Measurements from ENCODE around the gene GOLGA6C.
"Not testable (repeated sequence)": the region's sequence is repeated elsewhere in the genome, so short reads cannot be mapped to it uniquely, and the experiment has no call there.

Gene GOLGA6C

GRCh38 chr15:75258034-75258433, at the start of gene GOLGA6C:
GOLGA6C (plus strand) TSS chr15:75258334; CDS start chr15:75258599, 265 bp downstream.
- DNase-seq (ENCODE audit: low read depth); H3K4me3 ChIP-seq (ENCODE audit: low read depth, low read length): not testable (repeated sequence)

DNA sequence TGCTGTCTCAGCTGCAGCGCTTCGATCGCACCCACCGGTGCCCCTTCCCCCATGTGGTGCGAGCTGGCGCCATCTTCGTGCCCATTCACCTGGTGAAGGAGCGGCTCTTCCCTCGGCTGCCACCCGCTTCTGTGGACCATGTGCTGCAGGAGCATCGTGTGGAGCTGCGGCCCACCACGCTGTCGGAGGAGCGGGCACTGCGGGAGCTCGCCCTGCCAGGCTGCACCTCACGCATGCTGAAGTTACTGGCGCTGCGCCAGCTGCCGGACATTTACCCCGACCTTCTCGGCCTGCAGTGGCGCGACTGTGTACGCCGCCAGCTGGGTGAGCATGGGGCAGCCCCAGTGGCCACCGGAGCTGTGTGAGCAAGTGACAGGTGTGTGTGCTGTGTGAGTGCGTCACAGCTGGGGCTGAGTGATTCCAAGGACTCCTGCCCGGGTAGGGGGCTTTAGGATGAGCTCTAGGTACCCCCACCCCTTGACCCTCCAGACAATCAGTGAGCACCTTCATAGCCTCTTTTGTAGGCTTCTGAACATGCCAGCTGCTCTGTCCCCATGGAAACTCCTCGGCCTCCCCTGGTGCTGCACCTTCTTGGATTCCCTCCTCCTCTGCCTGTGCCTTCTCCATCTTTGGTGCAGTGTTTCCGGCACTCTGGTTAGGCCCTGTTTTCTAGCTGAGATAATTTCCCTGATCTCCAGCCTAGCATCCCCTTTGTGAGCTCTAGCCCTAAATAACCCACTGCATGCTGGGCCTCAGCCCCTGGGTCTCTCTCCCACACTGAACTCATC, 49.4 kb upstream of the GOLGA6C start:
- no peak for DNase-seq (ENCODE audit: low read depth)
- no peak overlapping the region for H3K4me3 ChIP-seq (ENCODE audit: low read depth, low read length)

DNA sequence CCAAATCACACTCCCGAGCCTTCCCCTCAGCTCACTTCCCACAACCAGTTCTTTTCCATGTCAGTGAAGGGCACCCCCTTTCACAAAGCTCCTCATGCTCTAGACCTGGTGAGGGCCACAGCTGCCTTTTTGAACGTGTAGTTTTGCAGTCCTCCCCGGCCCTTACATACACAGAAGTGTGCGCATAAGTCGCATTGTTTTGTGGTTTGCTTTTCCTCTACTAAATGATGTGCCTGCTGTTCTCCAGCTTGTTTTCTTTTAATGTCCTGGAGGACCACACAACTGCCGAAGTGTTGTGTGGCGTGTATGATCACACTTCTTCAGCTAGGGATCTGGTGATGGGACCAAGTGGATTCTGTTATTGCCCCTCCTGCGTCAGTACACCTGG, 48.9 kb upstream of the GOLGA6C start:
- DNase-seq (ENCODE audit: low read depth), result no peak
- no peak overlapping the region for H3K4me3 ChIP-seq (ENCODE audit: low read depth, low read length)

- no peak for DNase-seq (ENCODE audit: low read depth)
- no peak overlapping the region for H3K4me3 ChIP-seq (ENCODE audit: low read depth, low read length)
Measured at GRCh38 chr15:75210811-75211230, 47.3 kb upstream of the GOLGA6C start.

- DNase-seq (ENCODE audit: low read depth), result no peak
- H3K4me3 ChIP-seq (ENCODE audit: low read depth, low read length), result no peak overlapping the region
Measured at GRCh38 chr15:75211436-75212199, 46.5 kb upstream of the GOLGA6C start.

GRCh38 chr15:75212200-75212858, 45.8 kb upstream of the GOLGA6C start:
- H3K4me3 ChIP-seq (ENCODE audit: low read depth, low read length), result no peak overlapping the region

DNA sequence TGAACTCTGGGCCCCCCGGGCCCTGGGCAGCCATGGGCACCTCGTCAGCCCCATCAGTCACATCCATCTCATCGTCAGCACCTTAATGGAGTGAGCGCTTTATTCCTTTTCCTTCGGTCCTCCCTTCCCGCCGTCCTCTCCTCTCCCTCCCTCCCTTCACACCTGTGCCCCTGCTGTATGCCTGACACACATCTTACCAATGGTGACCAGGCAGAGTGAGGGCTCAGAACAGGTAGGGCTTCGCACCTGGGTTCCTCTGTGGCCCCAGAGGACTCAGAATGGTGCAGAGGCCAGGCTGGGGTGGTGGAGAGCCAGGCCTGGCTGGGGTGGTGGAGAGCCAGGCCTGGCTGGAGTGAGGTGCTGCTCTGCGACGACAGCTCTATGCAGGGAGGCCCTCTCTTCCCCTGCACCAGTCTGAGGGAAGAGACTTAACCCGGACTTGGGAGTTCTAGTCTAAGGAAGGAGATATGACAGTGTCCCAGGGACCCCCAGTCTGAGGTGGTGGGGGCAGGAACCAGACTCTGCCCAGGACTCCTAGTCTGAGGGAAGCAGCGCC, 44.8 kb upstream of the GOLGA6C start:
- DNase-seq (ENCODE audit: low read depth), result no peak
- no peak overlapping the region for H3K4me3 ChIP-seq (ENCODE audit: low read depth, low read length)

More at GRCh38 chr15:75212200-75212858, 45.8 kb upstream of the GOLGA6C start:
- no peak for DNase-seq (ENCODE audit: low read depth)

DNA sequence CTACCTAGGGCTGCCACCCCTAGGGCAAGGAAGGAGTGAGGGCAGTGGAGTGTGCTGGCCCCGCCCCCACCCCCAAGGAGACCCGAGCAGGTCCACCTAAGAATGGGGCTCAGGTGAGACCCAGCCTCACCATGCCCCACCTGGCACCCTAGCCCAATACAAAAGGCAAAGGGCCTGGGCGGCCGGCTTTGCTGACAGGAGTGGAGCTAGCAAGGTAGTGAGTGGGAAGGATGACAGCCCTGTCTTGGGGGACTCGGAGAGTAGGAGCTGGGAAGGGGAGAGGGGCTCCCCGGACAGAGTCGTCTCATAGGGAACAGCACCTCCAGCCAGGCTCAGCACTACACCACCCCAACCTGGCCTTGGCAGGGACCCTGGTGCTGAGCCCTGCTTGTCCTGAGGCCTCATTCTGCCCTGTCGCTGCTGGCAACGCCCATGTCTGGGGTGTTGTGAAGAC, 44.3 kb upstream of the GOLGA6C start:
- no peak for DNase-seq (ENCODE audit: low read depth)
- no peak overlapping the region for H3K4me3 ChIP-seq (ENCODE audit: low read depth, low read length)

GRCh38 chr15:75214293-75215096, 43.6 kb upstream of the GOLGA6C start:
- DNase-seq (ENCODE audit: low read depth), result no peak
- no peak overlapping the region for H3K4me3 ChIP-seq (ENCODE audit: low read depth, low read length)

DNA sequence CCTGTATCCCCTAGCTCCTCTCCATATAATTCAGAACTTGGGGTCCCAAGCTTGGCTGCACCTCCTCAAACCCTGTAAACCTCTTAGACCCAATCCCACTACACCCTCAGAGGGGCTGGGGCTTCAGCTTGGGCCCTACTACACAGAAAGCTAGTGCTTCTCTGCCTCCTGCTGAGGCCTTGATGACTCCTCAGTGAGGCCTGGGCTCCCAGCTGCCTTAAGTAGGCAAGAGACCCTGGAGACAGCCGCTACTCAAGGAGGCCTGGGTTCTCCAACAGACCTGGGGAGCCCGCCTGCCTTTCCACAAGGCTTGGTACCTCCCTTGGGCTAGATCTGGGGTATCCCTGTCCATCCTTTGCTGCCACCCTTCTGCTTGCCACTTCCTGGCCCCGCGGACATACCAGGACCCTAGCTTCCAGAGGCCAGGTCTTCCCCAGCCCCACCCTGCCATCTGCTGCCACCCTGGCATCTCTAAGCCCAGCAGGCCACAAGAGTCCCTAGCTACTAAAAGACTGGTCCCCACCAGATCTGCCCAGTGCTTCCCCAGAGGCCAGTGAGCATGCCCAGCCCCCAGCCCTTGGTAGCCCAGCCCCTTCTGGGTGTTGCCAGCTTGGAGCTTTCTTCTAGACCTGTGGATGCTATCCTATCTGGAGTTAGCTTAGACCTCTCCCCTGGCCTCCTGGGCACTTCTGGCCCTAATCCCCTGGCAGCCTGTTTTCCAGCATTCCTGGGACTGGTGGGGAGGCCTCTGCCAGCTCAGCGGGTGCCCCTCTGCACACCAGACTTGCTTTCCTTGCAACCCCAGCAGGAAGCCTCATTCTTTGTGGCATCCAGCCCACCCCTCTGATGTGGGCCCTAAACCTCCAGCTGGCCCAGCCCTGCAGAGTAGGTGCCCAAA, 42.8 kb upstream of the GOLGA6C start:
- H3K4me3 ChIP-seq (ENCODE audit: low read depth, low read length), result no peak overlapping the region
- DNase-seq (ENCODE audit: low read depth), result no peak

DNA sequence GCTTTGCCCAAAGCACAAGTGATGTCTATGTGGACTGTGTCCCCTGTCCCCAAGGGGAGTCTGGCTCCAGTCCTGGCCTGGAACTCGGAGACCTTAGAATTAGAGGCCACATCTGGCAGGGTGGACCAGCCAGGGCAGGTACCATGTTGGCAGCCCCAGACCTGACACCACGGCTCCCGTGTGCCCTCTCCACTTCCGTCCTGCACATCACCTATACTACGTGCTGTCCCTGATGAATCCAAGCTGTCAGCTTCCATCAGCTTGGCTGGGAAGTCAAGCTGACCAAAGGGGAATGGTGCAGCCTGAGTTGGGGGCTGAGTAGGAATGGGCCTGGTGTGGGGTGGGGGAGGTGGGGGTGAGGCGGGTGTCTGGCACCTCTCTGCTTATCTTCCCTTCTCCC, 41.1 kb upstream of the GOLGA6C start:
- no peak overlapping the region for H3K4me3 ChIP-seq (ENCODE audit: low read depth, low read length)
- no peak for DNase-seq (ENCODE audit: low read depth)

GRCh38 chr15:75217574-75217973, 40.6 kb upstream of the GOLGA6C start:
- H3K4me3 ChIP-seq (ENCODE audit: low read depth, low read length); DNase-seq (ENCODE audit: low read depth): not testable (repeated sequence)

DNA sequence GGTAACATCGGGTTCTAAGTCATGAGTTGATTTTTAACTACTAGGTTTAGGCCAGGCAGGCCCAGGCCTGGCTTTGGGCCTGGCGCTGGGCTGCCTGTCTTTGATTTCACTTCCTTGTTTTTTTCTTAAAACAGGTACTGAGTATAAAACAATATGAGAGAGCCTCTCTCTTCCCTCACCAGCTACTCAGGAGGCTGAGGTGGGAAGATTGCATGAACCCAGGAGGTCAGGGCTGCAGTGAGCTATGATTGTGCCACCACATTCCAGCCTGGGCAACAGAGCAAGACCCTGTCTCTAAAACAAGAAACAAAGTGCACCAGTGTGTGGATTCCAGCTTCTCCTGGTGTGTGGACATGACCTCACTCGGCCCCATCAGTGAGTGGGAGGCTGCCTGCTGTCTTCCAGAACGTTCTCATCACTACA, 38.6 kb upstream of the GOLGA6C start:
- not testable (repeated sequence) for DNase-seq (ENCODE audit: low read depth); H3K4me3 ChIP-seq (ENCODE audit: low read depth, low read length)

GRCh38 chr15:75223688-75224087, 34.4 kb upstream of the GOLGA6C start:
- no peak overlapping the region for H3K4me3 ChIP-seq (ENCODE audit: low read depth, low read length)
- DNase-seq (ENCODE audit: low read depth), result no peak

DNA sequence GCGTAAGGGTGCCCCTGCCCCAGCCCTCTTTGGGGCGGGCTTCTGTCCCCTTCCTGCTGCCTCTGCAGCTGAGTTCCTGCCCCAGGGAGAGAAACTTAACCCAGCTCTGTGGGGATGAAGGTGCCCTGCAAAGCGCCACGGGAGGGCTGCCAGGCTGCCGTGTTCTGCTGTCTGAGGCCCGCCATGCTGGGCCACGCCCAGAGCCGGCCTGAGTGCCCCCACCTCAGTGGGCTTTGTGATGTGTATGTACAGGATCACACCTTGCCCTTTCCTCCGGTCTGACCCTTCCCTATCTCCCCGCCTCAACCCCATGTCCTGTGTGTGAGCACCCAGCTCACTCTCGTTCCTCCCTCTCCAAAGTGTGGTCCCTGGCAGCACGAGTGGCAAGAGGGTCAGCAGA, 33.9 kb upstream of the GOLGA6C start:
- H3K4me3 ChIP-seq (ENCODE audit: low read depth, low read length), result no peak overlapping the region
- no peak for DNase-seq (ENCODE audit: low read depth)

- not testable (repeated sequence) for DNase-seq (ENCODE audit: low read depth); H3K4me3 ChIP-seq (ENCODE audit: low read depth, low read length)
Measured at GRCh38 chr15:75225102-75225836, 32.9 kb upstream of the GOLGA6C start.

DNA sequence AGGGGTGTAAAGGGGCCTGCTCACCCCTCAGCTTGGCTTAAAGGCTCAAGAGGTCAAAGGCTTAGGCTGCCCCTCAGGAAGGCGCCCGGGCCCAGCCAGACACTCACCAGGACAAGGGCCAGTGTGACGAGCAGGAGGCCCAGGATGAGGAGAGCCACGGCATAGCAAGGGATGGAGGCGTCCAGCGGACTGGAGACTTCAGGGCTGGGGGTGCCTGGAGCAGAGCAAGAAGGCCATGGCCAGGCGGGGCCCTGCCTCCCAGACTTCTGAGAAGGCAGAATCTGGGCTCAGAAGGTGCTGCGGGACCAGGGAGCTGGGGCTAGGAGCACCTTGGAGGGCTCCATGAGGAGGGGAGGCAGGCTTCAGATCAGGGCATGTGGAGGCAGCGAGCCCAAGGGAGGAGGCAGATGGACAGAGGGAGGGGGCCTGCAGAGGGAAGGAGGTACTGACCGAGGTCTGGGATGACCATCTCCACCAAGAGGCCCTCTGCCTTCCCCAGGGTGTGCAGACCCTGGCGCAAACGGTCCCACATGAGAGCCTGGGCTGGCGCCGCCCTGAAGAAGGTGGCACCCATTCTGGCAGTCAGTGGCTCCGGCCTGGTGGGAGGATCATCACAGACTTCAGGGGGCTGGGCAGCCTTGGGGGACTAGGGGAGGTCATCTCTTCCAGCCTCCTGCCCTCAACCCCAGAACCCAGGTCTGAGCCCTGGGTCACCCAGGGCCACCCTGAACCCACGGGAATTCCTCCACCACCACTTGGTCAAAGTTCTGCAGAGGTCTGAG, 32.0 kb upstream of the GOLGA6C start:
- no peak for DNase-seq (ENCODE audit: low read depth)

More for the DNA sequence above, 32.0 kb upstream of the GOLGA6C start:
- no peak overlapping the region for H3K4me3 ChIP-seq (ENCODE audit: low read depth, low read length)

All from skeletal muscle cell (primary cell).